NCI-H146 (cell line): ENCODE data around the gene HERC2.
"Not testable (repeated sequence)": the region's sequence is repeated elsewhere in the genome, so short reads cannot be mapped to it uniquely, and the experiment has no call there.

Experiments
- DNase-seq: peaks from one replicate; lab custom pipeline; 2025; lab: John Stamatoyannopoulos, UW

HERC2 gene

DNA sequence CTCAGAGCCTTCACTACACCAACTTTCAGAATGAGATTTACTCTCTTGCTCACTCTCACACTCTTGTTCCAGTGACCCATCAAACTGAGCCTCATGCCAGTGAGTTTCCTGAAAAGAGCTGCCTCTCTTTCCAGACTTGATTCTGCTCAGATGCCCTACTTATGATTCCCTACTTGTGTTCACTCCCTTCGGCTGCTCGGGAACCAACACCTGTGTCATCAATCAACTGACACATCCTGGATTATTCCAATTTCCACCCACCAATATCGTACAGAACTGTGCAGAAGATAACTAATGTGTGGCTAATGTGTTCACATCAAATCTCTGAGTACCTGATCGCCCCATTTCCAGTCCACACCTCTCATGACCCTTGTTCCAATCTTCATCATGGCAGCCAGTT is 100.3 kb downstream of the HERC2 start:
- not testable (repeated sequence) for DNase-seq

- no peak for DNase-seq
Measured at GRCh38 chr15:28219116-28219515, 102.9 kb downstream of the HERC2 start.

- not testable (repeated sequence) for DNase-seq
Measured at GRCh38 chr15:28216946-28217546, 104.9 kb downstream of the HERC2 start.

GRCh38 chr15:28215521-28215920 is 106.5 kb downstream of the HERC2 start:
- not testable (repeated sequence) for DNase-seq

- DNase-seq: not testable (repeated sequence)
Measured at GRCh38 chr15:28214006-28214790, 107.8 kb downstream of the HERC2 start.

GRCh38 chr15:28213393-28213792 is 108.6 kb downstream of the HERC2 start:
- DNase-seq: not testable (repeated sequence)

DNA sequence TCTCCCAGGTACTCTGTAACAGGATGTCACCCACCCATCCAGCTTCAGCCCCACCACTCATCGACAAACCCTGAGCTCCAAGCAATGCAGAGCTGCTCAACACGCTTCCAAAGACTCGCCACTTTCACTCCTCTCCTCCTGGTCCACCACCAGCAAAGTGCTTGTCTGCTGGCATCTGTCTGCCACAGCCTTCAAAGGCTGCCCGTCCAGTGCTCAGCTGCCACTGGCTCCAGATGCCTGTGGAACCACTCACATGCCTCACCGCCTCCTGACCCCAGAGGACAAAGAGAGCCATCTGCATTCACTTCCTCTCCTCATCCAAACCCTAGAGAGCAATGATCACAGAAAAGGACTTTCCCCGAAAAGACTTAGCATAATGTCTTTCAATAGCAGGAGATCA is 113.4 kb downstream of the HERC2 start:
- DNase-seq: no peak

DNA sequence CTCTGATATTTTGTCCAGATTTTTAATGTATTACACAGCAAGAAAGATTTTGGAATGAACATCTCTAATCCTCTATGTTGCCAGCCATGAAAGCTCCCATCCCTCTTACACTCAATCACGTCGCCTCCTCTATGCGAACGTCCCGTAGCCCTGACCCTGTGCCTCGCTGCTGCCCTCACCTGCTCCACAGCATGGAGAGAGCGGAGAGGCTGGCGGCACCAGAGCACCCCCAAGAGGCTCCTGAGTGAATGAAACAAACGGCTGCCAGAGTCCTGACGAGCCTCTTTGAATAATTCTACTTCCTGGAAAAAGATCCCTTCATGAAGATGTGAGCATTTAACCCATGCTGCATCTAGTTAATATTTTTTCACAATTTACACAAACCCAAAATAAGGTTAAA is 116.3 kb downstream of the HERC2 start:
- not testable (repeated sequence) for DNase-seq

DNA sequence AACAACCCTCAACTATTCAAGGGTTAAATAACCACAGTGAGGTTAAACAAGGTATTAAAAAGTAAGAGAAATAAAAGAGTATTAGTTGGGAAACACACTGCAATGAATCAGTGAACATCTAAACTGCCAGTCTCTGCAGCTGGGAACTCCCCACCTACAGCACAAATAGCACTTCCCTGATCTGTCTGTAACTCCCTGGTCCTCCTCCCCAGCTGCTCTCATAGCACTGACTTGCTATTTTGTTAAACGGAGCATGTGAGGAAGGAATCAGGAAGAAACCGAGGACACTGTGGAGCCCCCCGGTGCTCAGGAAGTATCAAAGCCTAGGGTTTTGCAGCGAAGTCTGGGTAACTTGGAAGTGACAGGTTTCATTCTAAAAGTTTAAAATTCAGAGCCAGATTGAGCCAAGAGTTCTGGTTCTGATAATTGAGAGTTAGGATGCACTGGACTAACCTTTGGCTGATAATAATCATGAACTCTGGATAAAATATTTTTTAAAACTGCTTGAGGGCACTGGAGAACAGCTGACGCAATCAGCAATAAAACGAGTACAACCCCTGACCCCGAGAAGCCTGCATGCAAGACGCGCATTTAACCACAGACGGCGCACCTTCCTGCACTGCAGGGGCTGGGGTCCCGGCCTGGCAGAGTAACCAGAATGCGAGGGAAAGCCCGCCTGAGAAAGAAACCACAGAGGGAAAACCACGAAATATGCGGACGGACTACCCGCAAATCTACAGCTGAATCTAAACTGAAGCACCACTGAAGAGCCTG is 118.7 kb downstream of the HERC2 start:
- DNase-seq: not testable (repeated sequence)

DNA sequence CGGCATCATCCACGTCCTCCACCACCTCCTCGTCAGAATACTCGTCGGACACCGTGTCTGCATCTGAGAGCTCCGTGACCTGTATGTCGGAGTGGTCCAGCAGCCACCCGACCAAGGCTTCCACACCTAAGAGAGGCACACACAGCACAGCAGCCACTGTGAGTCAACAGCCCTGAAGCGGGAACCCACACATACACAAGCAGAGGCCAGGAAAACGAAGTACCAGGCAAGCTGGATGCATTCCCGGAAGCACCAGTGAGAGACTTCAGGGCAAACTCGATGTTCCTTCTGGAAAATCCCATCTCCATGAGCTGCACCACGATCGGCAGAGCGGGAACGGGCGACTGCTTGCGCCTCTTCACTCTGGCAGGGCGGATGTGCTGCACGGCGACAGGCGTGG is 119.9 kb downstream of the HERC2 start:
- not testable (repeated sequence) for DNase-seq

DNA sequence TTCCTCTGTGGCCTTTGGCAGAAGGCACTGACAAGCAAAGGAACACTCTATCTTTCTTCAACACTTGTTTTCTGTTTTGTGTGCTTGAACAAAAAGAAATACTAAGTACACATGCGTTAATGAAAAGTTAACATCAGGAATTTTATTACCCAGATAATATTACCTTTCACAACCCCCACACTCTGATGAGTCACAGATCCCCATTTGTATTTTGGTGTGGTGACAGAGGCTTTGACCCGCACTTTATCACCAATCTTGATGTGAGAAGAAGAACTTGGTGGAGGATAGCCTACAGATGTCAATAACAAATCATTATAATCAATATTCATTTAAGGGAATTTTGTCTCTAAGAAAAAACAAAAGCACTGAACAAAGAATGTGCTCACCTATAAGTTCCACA is 123.8 kb downstream of the HERC2 start:
- not testable (repeated sequence) for DNase-seq

- not testable (repeated sequence) for DNase-seq
Measured at GRCh38 chr15:28197694-28198093, 124.3 kb downstream of the HERC2 start.

DNA sequence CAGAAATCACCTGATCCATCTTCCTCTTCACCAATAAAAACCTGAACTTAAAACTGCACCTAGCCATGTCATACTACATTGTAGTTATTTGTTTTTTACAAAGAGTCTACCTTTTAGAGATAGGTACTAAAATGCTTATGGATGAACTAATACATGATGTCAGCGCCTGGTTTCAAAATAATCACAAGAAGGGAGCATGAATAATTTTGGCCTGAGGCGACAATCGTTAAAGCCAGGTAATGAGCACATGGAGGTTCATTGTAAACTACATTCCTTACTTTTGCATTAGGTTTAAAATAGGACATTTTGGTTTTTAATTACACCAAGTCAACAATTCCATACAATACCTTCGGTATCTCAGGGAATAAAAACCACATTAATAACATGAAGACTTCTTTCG is 125.4 kb downstream of the HERC2 start:
- not testable (repeated sequence) for DNase-seq

DNA sequence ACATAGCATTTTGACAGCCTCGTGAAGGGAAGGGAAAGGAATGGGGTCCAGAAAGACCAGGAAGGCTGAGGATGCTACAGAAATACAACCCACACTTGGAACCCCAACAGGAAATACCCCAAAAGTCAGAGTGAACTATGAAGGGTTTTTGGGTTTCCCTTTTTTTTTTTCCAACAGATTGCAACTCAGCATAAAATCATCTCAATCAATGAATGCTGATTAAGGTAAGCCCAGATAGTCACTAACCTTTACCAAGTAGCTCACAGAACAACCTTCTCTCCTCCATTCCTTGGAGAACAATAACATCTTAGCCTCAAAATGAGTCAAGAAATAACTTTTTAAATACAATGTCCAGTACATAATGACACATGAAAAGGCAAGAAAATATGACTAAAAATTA is 129.2 kb downstream of the HERC2 start:
- DNase-seq: no peak

GRCh38 chr15:28191832-28192231 is 130.1 kb downstream of the HERC2 start:
- DNase-seq: no peak

GRCh38 chr15:28190391-28191174 is 131.4 kb downstream of the HERC2 start:
- DNase-seq: no peak

DNA sequence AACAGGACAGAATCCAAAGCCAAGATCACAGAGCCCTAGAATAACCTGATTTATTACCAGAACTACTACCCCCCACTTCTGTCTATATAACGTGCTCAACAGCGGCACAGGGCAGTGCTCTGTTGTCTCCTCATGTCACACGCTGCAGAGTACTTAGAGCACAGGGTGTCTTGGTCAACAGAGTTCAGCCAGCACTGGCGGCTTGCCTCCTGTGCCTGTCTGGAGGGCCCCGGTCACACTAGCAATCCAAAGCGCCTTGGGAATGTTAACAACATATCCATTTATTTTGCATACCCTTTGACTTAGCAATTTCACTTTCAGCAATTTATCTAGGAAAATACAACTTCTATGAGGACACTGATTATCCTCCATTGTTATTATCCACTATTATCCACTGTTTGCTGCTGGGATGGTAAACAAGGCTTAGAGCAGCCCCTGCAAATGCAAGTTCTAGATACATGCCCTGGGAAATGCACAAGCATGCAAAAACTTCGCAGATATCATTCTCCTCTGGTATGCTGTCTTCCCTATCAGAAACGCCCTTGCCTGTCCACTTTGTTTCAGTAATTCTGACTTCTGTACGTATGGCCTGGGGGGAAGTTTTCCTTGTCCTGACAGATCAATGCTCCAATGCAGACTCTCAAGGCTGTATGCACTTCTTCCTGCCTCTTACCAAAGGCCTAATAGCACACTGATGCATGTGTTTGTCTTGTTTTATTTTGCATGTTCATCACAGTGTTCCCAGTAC is 136.7 kb downstream of the HERC2 start:
- DNase-seq: no peak

DNA sequence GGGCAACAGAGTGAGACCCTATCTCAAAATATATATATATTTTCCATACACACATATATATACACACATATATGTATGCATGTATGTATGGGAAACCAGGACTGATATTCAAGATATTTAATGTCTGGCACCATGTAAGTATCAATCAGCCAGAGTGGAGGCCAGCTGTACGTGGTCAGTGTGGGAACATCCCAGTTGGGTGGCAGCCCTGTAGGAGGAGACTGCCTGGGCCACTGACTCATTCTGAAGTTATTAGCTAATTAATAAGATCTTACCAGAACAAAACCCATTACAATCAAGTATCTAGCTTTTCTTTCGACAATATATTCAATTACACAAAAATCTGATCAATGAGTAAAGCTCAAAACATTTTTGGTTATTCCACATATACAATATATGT is 137.8 kb downstream of the HERC2 start:
- no peak for DNase-seq

DNA sequence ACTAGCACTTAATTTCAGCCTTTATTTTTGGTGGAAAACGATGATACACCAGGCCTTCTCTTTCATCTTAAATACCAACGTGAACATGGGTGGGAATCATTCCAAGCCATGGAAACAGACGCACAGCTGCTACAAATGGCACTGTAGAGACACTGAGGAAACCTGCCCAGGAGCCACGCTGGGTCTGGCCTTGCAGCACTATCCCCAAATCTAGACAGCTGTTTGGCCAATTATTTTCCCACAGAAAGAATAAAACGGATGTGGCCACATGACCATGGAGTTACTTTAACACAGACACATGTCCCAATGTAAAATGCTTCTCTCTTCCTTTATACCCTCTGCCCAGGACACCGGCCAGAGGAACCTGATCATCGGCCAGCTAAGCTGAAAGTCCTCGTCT is 139.2 kb downstream of the HERC2 start:
- DNase-seq: no peak

GRCh38 chr15:28182216-28182615 is 139.8 kb downstream of the HERC2 start:
- no peak for DNase-seq

GRCh38 chr15:28181366-28181765 is 140.6 kb downstream of the HERC2 start:
- no peak for DNase-seq
